MM.1S (cell line): Measurements from ENCODE around the gene LTBP1.

Experiments
- DNase-seq: peaks from one replicate; pipeline ENCODE4 v3.0.0-alpha.2; 2015
- H2AFZ ChIP-seq: fragments of 300-600 bp; sonication (generic); 2 replicates; pipeline ENCODE4 v1.6.0; 2016; ENCODE audit warnings: antibody characterized with exemption, low read length
- H3F3A ChIP-seq: fragments of 300-600 bp; sonication (generic); 2 replicates; pipeline ENCODE4 v1.6.1; 2016; ENCODE audit warnings: mild to moderate bottlenecking, antibody characterized with exemption, low read length, moderate library complexity, mixed read lengths; ENCODE audit not compliant: insufficient read depth
- H3K27ac ChIP-seq: fragments of 300-600 bp; sonication (generic); 2 replicates; pipeline ENCODE4 v1.5.1; 2016; ENCODE audit warnings: mild to moderate bottlenecking, low read length
- H3K27me3 ChIP-seq: fragments of 300-600 bp; sonication (generic); replicated peaks from 2 replicates; pipeline ENCODE4 v1.6.0; 2016; ENCODE audit warnings: low read length; ENCODE audit not compliant: insufficient read depth
- H3K36me3 ChIP-seq: fragments of 300-600 bp; sonication (generic); replicated peaks from 2 replicates; pipeline ENCODE4 v1.6.1; 2016; ENCODE audit warnings: mild to moderate bottlenecking, low read length, mixed read lengths; ENCODE audit not compliant: insufficient read depth
- H3K4me1 ChIP-seq: fragments of 300-600 bp; sonication (generic); 2 replicates; pipeline ENCODE4 v1.6.1; 2016; ENCODE audit warnings: low read length, mixed read lengths
- H3K4me2 ChIP-seq: fragments of 300-600 bp; sonication (generic); 2 replicates; pipeline ENCODE4 v1.6.0; 2016; ENCODE audit warnings: low read depth, low read length
- H3K4me3 ChIP-seq: fragments of 300-600 bp; sonication (generic); 2 replicates; pipeline ENCODE4 v1.5.1; 2016; ENCODE audit warnings: low read length, mixed read lengths
- H3K79me2 ChIP-seq: fragments of 300-600 bp; sonication (generic); 2 replicates; pipeline ENCODE4 v1.6.1; 2016; ENCODE audit warnings: mixed run types, low read length, mixed read lengths
- H3K9ac ChIP-seq: fragments of 300-600 bp; sonication (generic); 2 replicates; pipeline ENCODE4 v1.6.1; 2016; ENCODE audit warnings: low read length, mixed read lengths
- H3K9me2 ChIP-seq: fragments of 300-600 bp; sonication (generic); replicated peaks from 2 replicates; pipeline ENCODE4 v1.6.1; 2016; ENCODE audit warnings: mild to moderate bottlenecking, low read length, mixed read lengths; ENCODE audit not compliant: insufficient read depth
- H3K9me3 ChIP-seq: fragments of 300-600 bp; sonication (generic); replicated peaks from 2 replicates; pipeline ENCODE4 v1.6.1; 2016; ENCODE audit warnings: mild to moderate bottlenecking, low read length, mixed read lengths; ENCODE audit not compliant: insufficient read depth
- H4K20me1 ChIP-seq: fragments of 300-600 bp; sonication (generic); 2 replicates; pipeline ENCODE4 v1.6.1; 2016; ENCODE audit warnings: mild to moderate bottlenecking, low read length, moderate library complexity, mixed read lengths; ENCODE audit not compliant: insufficient read depth
- CTCF ChIP-seq: fragments of 300-600 bp; sonication (generic); IDR thresholded peaks from 2 replicates; pipeline ENCODE4 v1.5.1; 2016; ENCODE audit warnings: antibody characterized with exemption, low read length, mixed read lengths
- EZH2 ChIP-seq: fragments of 300-600 bp; sonication (generic); optimal IDR thresholded peaks from 2 replicates; pipeline ENCODE3; 2017; ENCODE audit warnings: low read depth, mild to moderate bottlenecking, antibody characterized with exemption, low read length, mixed read lengths
- EZH2phosphoT487 ChIP-seq: fragments of 300-600 bp; sonication (generic); IDR thresholded peaks from 2 replicates; pipeline ENCODE4 v1.6.1; 2018; ENCODE audit warnings: antibody characterized with exemption, low read length

LTBP1 gene

GRCh38 chr2:33069894-33070651 is 123.3 kb downstream of the LTBP1 start:
- TF ChIP-seq CTCF = no peak
- no peak for TF ChIP-seq EZH2
- TF ChIP-seq EZH2phosphoT487 = no peak
- Histone ChIP-seq H3K4me2 (no peak overlapping the region), H3K9ac (no peak overlapping the region), H3K9me3 (no peaks in the 10 kb centered on the region), H3K9me2 (no peaks in the 10 kb centered on the region), H3K79me2 (no peaks in the 10 kb centered on the region), H3K36me3 (no peaks in the 10 kb centered on the region), H3F3A (no peaks in the 10 kb centered on the region), H3K27me3 (no peaks in the 10 kb centered on the region), H4K20me1 (no peaks in the 10 kb centered on the region), H3K27ac (no peak overlapping the region), H3K4me1 (no peaks in the 10 kb centered on the region), H3K4me3 (no peak overlapping the region), H2AFZ (no peak overlapping the region)
- DNase-seq = no peak

- Histone ChIP-seq H3K9me2 (no peaks in the 10 kb centered on the region), H3K4me3 (no peak overlapping the region), H3K9ac (no peak overlapping the region), H3K27me3 (no peaks in the 10 kb centered on the region), H2AFZ (no peak overlapping the region), H3K36me3 (no peaks in the 10 kb centered on the region), H3K4me2 (no peak overlapping the region), H4K20me1 (no peaks in the 10 kb centered on the region), H3K79me2 (no peaks in the 10 kb centered on the region), H3K9me3 (no peaks in the 10 kb centered on the region), H3F3A (no peaks in the 10 kb centered on the region), H3K27ac (no peak overlapping the region), H3K4me1 (no peaks in the 10 kb centered on the region)
- TF ChIP-seq EZH2phosphoT487 = no peak
- no peak for TF ChIP-seq CTCF
- no peak for TF ChIP-seq EZH2
- no peak for DNase-seq
Measured at GRCh38 chr2:33071591-33071990, 124.8 kb downstream of the LTBP1 start.

GRCh38 chr2:33072614-33073013 is 125.9 kb downstream of the LTBP1 start:
- no peaks in the 10 kb centered on the region for H3K9me3 ChIP-seq
- no peaks in the 10 kb centered on the region for H3K36me3 ChIP-seq
- H4K20me1 ChIP-seq = no peaks in the 10 kb centered on the region
- H3K4me2 ChIP-seq = no peak overlapping the region
- H3K4me1 ChIP-seq = no peaks in the 10 kb centered on the region
- H3K27me3 ChIP-seq = no peaks in the 10 kb centered on the region
- no peaks in the 10 kb centered on the region for H3K79me2 ChIP-seq
- no peak overlapping the region for H3K4me3 ChIP-seq
- H3K9me2 ChIP-seq = no peaks in the 10 kb centered on the region
- no peak overlapping the region for H3K27ac ChIP-seq
- H2AFZ ChIP-seq = no peak overlapping the region
- H3K9ac ChIP-seq = no peak overlapping the region
- DNase-seq = no peak
- H3F3A ChIP-seq = no peaks in the 10 kb centered on the region
- TF ChIP-seq EZH2 = no peak
- TF ChIP-seq CTCF = no peak
- TF ChIP-seq EZH2phosphoT487 = no peak
